NCI-H69 (cell line): Measurements from ENCODE around the gene PAN3.

ENCODE experiments used
- DNase-seq: peaks from one replicate; lab custom pipeline; 2025; lab: John Stamatoyannopoulos, UW

The PAN3 gene

GRCh38 chr13:28136916-28137315 lies 1.4 kb upstream of the PAN3 start:
- DNase-seq = no peak

GRCh38 chr13:28137596-28137995 lies 749 bp upstream of the PAN3 start:
- peak; percentile 70 for DNase-seq

DNA sequence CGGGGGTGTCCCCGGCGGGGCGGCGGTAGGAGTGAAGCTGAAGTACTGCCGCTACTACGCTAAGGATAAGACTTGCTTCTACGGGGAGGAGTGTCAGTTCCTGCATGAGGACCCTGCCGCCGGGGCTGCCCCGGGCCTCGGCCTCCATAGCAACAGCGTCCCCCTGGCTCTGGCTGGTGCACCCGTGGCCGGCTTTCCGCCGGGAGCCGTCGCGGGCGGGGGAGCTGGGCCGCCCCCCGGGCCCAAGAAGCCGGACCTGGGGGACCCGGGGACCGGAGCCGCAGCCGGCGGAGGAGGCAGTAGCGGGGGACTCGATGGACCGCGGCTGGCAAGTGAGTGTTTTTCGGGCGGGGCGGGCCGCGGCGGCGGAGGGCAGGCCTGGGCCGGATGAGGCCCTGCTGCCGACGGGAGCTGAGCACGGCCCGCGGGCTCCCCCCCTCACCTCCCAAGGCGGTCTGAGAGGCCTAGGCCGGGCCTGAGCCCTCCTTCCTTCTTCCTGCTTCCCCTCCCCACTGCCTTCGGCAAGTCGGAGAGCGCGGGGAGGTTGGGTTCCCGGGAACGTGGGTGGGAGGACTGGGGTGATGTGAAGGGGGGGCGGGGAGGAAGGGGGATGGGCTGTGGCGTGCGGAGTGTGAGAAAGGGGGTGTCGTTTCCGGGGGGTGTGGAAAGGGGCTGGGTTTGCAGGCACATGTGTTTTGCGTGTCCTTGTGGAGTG lies 568 bp downstream of the PAN3 start:
- peak; percentile 77 for DNase-seq

DNA sequence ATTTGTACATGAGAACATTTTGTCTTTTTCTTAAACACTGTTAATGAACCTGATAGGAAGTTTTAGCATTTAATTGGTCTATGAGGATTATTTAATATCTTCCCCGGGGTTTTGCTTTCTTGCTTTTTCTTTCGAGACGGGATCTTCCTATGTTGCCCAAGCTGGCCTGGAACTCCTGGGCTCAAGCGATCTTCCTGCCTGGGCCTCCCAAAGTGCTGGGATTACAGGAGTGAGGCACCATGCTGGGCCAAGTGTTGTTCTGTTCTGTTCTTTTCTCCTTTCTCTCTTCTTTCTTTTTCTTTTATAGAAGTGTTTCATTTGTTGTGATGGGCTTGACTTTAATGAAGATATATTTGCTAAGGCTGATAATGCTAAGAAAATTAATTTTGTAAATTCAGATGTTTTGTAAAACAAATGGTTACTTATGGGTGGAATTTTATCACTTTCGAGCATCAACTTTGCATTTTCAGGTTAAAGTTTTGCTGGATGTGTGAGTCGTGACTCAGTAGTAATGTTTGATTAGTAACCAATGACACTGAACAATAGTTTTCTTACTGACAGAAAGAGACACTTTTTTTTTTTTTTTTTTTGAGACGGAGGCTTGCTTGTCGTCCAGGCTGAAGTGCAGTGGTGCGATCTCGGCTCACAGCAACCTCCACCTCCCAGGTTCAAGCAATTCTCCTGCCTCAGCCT lies 2.2 kb downstream of the PAN3 start:
- DNase-seq = no peak

- peak; percentile 32 for DNase-seq
Measured at GRCh38 chr13:28141542-28141941, 3.2 kb downstream of the PAN3 start.

DNA sequence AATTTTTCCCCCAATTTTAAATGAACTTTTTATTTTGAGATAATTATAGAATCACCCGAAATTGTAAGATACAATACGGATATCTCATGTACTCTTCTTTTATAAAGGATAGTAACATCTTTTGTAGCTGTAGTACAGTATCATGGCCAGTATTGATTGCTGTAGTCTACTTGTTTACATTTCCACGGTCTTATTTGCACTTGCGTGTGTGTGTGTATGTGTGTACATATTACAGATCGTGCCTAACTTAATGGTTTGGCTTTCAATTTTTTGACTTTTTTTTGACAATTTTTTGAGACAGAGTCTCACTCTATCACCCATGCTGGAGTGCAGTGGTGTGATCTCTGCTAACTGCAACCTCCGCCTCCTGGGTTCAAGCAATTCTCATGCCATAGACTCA lies 6.7 kb downstream of the PAN3 start:
- DNase-seq = no peak

GRCh38 chr13:28147495-28147894 lies 9.2 kb downstream of the PAN3 start:
- no peak for DNase-seq

DNA sequence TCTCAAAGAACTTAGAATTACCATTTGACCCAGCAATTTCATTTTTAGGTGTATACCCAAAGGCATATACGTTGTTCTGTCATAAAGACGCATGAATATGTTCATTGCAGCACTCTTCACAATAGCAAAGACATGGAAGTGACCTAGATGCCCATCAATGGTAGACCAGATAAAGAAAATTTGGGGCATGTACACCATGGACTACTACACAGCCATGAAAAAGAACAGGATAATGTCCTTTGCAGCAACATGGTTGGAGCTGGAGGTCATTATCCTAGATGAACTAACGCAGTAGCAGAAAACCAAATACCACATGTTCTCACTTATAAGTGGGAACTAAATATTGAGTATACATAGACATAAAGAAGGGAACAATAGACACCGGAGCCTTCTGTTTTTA lies 20.7 kb downstream of the PAN3 start:
- no peak for DNase-seq

DNA sequence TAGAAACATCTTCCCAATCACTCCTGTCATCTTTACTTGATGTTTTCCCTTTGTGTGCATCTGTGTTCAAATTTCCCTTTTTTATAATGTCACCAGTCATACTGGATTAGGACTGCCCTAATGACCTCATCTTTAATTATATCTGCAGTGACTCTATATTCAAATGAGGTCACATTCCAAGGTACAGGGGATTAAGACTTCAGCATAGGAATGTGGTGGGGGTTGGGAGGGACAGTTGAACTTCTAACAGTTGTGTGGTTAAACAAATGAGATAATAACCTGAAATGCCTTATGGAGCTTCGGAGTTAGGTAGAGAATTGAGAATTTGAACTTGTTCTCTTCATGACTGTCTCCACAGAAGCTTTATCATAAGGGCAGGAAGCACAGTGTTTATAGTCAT lies 23.0 kb downstream of the PAN3 start:
- DNase-seq = no peak

DNA sequence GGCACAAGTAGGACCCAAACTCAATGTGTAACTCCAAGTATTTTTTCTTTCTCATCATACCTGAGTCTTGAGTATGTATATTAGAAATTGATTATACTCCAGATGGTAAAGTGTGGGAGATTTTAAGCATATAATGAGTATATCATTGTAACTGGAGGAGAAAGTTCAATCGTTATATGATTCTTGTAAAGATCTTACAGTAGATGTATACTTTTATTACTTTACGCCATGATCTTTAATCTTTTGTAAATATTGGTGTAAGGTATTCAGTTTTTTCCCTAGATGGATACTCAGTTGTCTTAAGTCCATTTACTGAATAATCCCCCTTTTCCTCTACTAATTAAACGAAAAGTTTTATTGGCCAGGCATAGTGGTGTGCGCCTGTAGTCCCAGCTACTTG lies 25.2 kb downstream of the PAN3 start:
- no peak for DNase-seq

GRCh38 chr13:28166257-28166656 lies 27.9 kb downstream of the PAN3 start:
- no peak for DNase-seq

DNA sequence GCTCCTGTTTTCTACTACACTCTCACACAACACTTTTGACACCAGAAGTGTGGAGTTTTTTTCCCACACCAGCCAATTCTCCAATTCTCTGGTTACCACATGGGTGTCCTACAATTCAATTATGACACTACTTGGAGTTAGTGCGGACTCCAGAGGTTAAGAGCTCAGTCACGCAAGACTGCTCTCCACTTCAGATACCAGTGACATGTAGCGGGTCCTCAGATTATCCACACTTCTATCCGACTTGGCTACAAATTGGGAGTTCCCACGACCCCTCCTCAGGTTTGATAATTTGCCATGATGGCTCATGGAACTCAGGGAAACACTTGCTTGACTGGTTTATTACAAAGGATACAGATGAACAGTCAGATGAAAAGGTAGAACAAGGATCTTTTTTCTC lies 32.9 kb downstream of the PAN3 start:
- no peak for DNase-seq

GRCh38 chr13:28172947-28173346 lies 34.6 kb downstream of the PAN3 start:
- no peak for DNase-seq

DNA sequence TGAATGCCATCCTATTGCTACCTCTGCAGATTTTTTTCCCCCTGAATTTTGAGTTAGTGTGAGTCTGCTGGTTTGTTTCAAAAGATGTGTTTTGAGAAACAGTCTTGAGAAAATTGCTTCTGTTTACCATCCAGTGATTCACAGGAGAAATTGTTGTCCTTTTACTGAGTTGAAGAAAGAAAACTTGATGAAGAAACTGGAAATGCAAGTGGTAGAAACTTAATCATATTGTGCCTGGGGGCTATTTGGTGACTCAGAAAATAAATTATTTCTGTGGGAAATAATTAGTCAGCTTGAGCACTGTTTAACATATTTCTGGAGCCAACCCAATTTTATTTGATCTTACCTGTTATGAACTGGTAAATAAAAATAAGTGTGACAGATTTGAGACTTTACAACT lies 35.4 kb downstream of the PAN3 start:
- DNase-seq = no peak

GRCh38 chr13:28177327-28177726 lies 39.0 kb downstream of the PAN3 start:
- no peak for DNase-seq

- no peak for DNase-seq
Measured at GRCh38 chr13:28177877-28178276, 39.5 kb downstream of the PAN3 start.

DNA sequence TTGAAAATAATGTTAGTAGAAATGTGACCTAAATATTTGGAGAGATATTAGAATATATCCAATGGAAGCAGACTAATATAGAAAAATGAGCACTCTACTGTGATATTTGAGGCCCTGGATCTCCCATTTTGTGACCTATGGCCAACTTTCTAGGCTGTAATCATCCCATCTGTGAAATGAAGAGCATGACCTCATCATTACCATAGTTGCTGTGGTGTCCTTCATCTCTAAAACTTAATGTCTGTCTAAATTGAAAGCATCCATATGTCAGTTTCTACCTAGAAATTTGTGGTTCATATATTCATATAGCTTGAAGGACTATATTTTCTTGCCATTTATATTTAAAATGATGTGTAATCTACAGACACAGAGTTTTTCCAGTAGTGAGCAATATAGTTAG lies 41.6 kb downstream of the PAN3 start:
- no peak for DNase-seq

DNA sequence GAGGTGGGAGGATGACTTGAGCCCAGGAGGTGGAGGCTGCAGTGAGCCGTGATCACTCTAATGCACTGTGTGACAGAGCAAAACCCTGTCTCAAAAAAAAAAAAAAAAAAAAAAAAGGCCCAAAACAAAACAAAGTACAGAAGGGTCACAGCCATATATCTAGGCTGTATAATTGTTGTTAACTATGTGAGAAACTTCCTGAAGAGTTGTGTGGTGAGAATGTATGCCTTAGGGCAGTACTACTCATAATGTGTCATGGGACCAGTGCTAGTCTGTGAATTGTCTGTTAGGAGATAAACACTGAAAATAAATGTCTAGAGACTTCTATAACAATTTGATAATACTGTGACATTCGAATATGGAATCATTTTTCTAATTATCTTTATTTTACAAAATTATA lies 43.1 kb downstream of the PAN3 start:
- DNase-seq = no peak

DNA sequence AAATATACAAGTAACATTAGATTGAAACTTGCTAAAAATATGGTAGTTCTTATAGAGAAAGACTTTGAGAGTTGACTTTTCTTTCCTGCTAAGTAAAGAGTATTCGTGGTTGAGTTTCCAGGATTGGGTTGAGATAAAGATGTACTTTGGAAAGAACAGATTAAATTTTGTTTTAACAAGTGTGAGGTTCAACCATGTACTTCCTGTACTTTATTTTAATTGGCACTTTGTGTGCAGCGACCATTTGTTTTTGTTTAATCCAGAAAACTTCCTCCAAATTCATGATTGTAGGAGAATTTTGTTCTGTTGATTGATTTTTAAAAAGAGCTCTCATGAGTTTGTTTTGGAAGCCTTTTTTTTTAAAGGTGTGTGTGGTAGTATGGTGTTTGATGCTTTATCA lies 46.9 kb downstream of the PAN3 start:
- DNase-seq = no peak

GRCh38 chr13:28199089-28199488 lies 60.7 kb downstream of the PAN3 start:
- DNase-seq = no peak

DNA sequence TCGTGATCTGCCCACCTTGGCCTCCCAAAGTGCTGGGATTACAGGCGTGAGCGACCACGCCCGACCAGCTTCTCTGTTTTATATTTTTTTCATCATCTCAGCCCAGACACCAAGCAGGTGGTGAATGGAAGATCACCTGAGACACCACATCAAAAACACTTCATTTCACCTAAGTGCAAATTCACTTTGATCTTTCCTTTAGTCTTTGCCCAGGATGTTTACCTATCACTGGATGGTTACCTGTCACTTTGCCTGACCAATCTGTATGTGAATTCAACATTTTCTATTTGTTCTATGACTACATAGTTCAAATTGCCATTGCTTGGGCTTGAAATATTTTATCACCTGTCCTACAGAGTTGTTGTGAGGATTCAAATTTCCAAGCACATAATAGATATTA lies 65.7 kb downstream of the PAN3 start:
- no peak for DNase-seq

- DNase-seq = no peak
Measured at GRCh38 chr13:28204690-28205443, 66.5 kb downstream of the PAN3 start.

GRCh38 chr13:28218679-28219078 lies 80.3 kb downstream of the PAN3 start:
- DNase-seq = no peak
